Esophagus muscularis mucosa (tissue), 4 donors: Measurements from ENCODE around the gene DGKQ. TPM values are rescaled to one million over a fixed set of nuclear protein-coding genes. Genes with fewer than 3 reads are reported as not detected.

Experiments used
- DNase-seq: peaks from one replicate; pipeline ENCODE4 v3.0.0-alpha.2; 2017; ENCODE audit errors: extremely low spot score
- H3K27ac ChIP-seq, 4 donors: fragments of 200-600 bp; sonication (generic); replicated peaks in 1 of 4; 1 replicate in 3 of 4; 2 replicates in 1 of 4; pipeline ENCODE4 v1.5.1; 2016 to 2019; ENCODE audit warnings: mild to moderate bottlenecking in 1 of 4
- H3K27me3 ChIP-seq, 4 donors: fragments of 200-600 bp; sonication (generic); one replicate each; pipeline versions ENCODE4 v1.5.1 to v1.6.0; 2016 to 2019
- H3K36me3 ChIP-seq, 4 donors: fragments of 200-600 bp; sonication (generic); one replicate each; pipeline ENCODE4 v1.5.1; 2016 to 2019
- H3K4me1 ChIP-seq, 4 donors: fragments of 200-600 bp; sonication (generic); one replicate each; pipeline ENCODE4 v1.5.1; 2016 to 2019
- H3K4me3 ChIP-seq, 4 donors: fragments of 200-600 bp; sonication (generic); 1 replicate in 2 of 4; 2 replicates in 2 of 4; pipeline ENCODE4 v1.5.1; 2016 to 2019; ENCODE audit warnings: mild to moderate bottlenecking in 4 of 4, moderate library complexity in 1 of 4
- H3K9me3 ChIP-seq, 4 donors: fragments of 200-600 bp; sonication (generic); 1 replicate in 3 of 4; 2 replicates in 1 of 4; pipeline ENCODE4 v1.5.1; 2016 to 2019
- EP300 ChIP-seq: sonication (generic); formaldehyde crosslinking; IDR thresholded peaks from one replicate; pipeline ENCODE4 v1.6.1; 2017; ENCODE audit warnings: antibody characterized with exemption
- POLR2A ChIP-seq: fragments of 450-650 bp; IDR thresholded peaks from one replicate; pipeline ENCODE4 v1.6.1; 2017; ENCODE audit warnings: antibody characterized with exemption, moderate library complexity, mild to moderate bottlenecking, low read depth
- POLR2AphosphoS5 ChIP-seq, 2 donors: sonication (generic); formaldehyde crosslinking; IDR thresholded peaks; one replicate each; pipeline ENCODE4 v1.6.1; 2017; ENCODE audit warnings: antibody characterized with exemption in 2 of 2
- WGBS: methylation state at CpG from one replicate; pipeline ENCODE4 v1.1.5; 2018; 5-methylcytosine and 5-hydroxymethylcytosine counted together
- intact Hi-C: fragments of 100-400 bp; cut with DNase I; formaldehyde crosslinking; loops from one replicate; pipeline ENCODE4 v1.15.1; 2023
- total RNA-seq, 4 donors: library from RNA; depleted of rRNA; stranded (reverse); fragments of >200 nt; gene quantifications; one replicate each; pipeline versions ENCODE4 v1.1.0 to v1.2.1, GENCODE V29; 2016
- TF ChIP-seq, protein P1 (sequence below), 3 experiments: fragments of 200-600 bp in 2 of 3; fragments of 450-650 bp in 1 of 3; sonication (generic) in 2 of 3; IDR thresholded peaks; one replicate each; pipeline ENCODE4 v1.5.1; 2017 to 2019; ENCODE audit warnings: antibody characterized with exemption in 3 of 3, mild to moderate bottlenecking in 2 of 3, moderate library complexity in 1 of 3

The DGKQ gene
- total RNA-seq, 4 donors from 2014 or later = 7.5 to 11.9 (median 9.9) TPM

DNA sequence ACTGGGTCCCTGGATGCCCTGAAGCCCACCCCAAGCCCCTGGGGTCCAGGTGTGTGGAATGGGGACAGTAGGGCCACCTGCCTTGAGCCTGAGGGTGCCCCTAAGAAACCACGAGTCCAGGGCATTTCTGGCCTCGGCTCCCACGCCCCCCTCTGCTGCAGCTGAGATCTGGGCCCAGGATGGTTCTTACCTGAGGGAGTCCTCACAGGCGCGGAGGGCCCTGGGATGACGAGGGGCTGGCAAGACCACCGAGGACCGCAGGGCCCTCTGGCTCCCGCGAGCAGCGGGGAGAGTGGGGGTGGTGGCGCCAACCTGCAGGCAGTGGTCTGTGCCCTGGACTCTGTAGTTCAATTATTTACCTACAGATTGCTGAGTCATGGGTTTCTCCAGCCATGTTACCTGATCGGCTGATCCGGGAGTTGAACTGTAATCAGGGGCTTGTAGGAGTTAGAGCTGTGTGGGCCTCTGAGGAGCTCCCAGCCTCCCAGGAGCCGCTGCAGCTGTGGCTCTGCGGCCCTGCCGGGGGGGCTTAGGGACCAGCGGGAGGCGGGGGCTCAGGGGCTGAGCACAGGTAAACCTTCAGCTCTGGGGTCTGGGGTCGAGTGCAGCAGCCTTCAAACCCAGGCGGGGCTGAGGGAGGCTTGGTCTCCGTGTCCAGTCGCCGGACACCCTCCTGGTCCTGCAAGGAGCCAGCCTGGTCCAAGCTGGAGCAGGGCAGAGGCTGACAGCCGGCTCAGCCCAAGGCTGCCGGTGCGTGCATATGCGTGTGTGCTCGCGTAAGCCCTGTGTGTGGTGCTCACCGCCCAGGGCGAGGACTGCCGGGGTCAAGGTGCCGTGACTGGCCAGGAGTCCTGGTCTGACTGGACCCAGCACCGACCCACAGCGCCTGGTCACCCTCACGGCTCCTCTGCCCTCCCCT is 20.0 kb upstream of the DGKQ start, which contains the start of gene SLC26A1:
Gene SLC26A1, minus strand, starts transcription at position 294 of the 919 bp plus-strand sequence. CDS start 1,701 bp downstream, outside the sequence.
- intact Hi-C loops = no loop called here
- H3K27ac ChIP-seq = peak within 1 kb of the TSS in 1 of 4 donors; percentile 14
- peaks cover 6 to 34% (median 22%) of the 10 kb centered on the region in 4 donors for H3K4me1 ChIP-seq
- H3K9me3 ChIP-seq = no peaks in the 10 kb centered on the region
- DNase-seq = no peak
- TF ChIP-seq, protein P1, sequence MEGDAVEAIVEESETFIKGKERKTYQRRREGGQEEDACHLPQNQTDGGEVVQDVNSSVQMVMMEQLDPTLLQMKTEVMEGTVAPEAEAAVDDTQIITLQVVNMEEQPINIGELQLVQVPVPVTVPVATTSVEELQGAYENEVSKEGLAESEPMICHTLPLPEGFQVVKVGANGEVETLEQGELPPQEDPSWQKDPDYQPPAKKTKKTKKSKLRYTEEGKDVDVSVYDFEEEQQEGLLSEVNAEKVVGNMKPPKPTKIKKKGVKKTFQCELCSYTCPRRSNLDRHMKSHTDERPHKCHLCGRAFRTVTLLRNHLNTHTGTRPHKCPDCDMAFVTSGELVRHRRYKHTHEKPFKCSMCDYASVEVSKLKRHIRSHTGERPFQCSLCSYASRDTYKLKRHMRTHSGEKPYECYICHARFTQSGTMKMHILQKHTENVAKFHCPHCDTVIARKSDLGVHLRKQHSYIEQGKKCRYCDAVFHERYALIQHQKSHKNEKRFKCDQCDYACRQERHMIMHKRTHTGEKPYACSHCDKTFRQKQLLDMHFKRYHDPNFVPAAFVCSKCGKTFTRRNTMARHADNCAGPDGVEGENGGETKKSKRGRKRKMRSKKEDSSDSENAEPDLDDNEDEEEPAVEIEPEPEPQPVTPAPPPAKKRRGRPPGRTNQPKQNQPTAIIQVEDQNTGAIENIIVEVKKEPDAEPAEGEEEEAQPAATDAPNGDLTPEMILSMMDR (IDR thresholded peaks at IDR 0.05) = no peak
- TF ChIP-seq POLR2A (no peak), EP300 (no peak), POLR2AphosphoS5 (IDR thresholded peaks at IDR 0.05) (no peak)
- H3K27me3 ChIP-seq = peaks cover 0 to 25% (median 15%) of the 10 kb centered on the region in 4 donors
- no peak within 1 kb of the TSS for H3K4me3 ChIP-seq
- WGBS = 89% methylated on average over 30 of the region's 37 CpGs
- H3K36me3 ChIP-seq = peaks cover 0 to 33% (median 19%) of the 10 kb centered on the region in 4 donors

DNA sequence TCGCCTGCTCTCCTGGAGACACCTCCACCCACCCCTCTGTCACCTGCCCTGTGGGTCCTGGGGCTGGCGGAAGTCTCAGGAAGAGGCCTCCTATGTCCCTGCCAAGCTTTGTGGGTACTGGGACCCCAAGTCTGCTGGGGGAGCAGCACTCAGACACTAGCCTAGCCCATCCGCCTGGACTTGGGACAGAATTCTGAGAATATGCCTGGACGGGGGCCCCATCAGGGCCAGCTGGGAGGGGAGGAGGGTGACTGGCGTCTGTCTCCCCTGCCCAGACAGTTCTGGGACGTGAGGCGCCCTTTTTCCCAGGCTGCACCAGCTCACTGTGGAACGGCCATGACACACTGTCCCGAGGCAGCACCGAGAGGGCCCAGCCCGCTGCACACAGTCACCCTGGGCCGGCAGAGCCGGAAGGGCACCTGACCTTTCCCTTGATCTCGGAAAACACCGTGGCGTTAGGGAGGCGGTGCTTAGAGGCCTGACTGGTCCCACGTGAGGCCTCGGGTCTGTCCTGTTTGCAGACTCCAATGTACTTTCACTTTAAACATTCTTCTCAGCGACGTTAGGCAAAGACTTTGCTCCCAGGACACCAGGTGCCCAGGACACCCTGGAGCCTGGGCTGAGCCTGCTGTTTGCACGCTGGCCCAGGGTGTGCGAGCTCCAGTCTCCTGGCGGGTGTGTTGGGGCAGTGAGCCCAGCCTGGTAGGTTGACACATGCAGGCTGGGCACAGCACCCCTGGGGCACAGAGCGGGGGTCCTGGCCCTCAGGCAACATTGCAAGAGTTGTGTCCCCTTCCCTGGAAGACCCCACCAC is 19.1 kb upstream of the DGKQ start:
- intact Hi-C loops = no loop called here
- peak overlapping the region in 1 of 4 donors; percentile 14 for H3K27ac ChIP-seq
- H3K36me3 ChIP-seq = peaks cover 0 to 33% (median 19%) of the 10 kb centered on the region in 4 donors
- DNase-seq = no peak
- peaks cover 8 to 34% (median 22%) of the 10 kb centered on the region in 4 donors for H3K4me1 ChIP-seq
- no peak overlapping the region for H3K4me3 ChIP-seq
- peaks cover 0 to 17% (median 9%) of the 10 kb centered on the region in 4 donors for H3K27me3 ChIP-seq
- TF ChIP-seq POLR2AphosphoS5 (IDR thresholded peaks at IDR 0.05) (peak in 1 of 2 donors; percentile 17), EP300 (no peak), POLR2A (no peak)
- TF ChIP-seq, protein P1 (IDR thresholded peaks at IDR 0.05) = no peak
- WGBS = 82% methylated on average over 21 of the region's 25 CpGs
- H3K9me3 ChIP-seq = no peaks in the 10 kb centered on the region

DNA sequence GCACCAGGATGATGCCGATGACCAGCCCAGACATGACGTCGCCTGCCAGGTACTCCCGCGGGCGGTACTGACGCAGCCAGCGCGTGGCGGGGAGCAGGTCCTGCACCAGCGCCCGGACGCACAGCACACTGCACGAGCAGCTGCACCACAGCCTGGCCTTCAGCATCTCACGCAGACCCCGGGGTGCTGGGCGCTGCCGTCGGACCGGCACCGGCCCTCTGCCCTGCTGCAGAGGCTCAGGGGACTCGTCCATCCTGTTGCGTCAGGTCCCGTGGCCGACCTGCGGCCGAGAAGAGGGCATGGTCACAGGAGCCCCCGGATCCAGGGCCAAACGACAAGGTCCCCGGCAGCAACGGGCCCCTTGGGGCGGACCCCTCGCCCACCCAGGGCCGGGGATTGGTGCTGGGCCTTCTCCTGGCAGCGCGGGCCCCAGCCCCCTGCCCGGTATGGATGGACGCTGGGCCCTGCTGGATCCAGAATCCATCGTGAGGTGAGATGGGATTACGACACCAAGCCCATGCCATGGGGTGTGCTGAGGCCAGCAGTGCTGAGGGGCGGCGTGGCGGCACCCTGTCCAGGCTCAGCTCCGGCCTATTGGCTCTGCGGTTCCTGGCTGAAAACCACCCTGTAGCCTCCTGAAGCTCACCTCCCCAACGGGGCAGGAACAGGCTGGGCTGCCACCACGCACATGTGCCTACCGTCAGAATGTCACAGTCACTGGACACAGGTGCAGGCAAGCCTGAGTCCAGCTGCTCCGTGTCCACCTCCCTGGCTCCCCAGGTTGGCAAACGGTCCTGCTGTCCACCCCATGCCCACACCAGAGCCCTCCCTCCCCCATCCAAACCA is 18.3 kb upstream of the DGKQ start:
- intact Hi-C loops = no loop called here
- peak overlapping the region in 1 of 4 donors; percentile 14 for H3K27ac ChIP-seq
- H3K4me1 ChIP-seq = peaks cover 10 to 31% (median 20%) of the 10 kb centered on the region in 4 donors
- peaks cover 0 to 8% (median 3%) of the 10 kb centered on the region in 4 donors for H3K27me3 ChIP-seq
- no peak for DNase-seq
- no peaks in the 10 kb centered on the region for H3K9me3 ChIP-seq
- TF ChIP-seq, protein P1 (IDR thresholded peaks at IDR 0.05) = no peak
- TF ChIP-seq POLR2AphosphoS5 (IDR thresholded peaks at IDR 0.05) (no peak), POLR2A (no peak), EP300 (no peak)
- 90% methylated on average over 20 of the region's 50 CpGs for WGBS
- H3K36me3 ChIP-seq = peaks cover 0 to 33% (median 19%) of the 10 kb centered on the region in 4 donors
- no peak overlapping the region for H3K4me3 ChIP-seq

DNA sequence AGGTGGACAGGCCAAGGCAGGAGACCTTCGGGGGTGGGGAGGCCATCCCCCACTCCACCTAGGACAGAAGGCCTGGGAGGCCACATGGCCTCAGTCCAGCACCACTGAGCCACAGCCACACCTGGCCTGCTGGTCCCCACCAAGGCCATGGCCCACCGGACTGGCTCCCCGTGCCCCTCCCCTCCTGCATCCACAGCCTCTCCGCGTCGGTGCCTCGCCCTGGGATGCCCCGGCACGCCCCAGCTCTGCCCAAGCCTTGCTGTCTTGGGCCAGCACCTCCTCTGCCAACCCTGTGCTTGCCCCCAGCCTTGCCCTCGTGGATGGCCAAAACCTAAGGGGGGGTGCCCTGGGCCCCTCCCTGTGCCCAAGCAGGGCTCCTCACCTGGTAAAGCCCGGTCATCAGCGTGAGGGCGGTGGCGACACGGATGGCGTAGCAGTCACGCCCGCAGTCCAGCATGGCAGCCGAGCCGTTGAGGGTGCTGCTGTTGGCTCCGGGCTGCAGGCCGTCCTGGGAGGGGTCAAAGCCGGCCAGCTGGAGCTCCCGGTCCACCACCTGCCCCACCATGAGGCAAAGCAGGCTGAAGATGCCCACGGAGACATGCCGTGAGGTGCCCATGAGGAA is 17.5 kb upstream of the DGKQ start:
- DNase-seq = no peak
- 95% methylated on average over 25 of the region's 26 CpGs for WGBS
- intact Hi-C loops = no loop called here
- TF ChIP-seq EP300 = no peak
- TF ChIP-seq, protein P1 (IDR thresholded peaks at IDR 0.05) = no peak
- no peak for TF ChIP-seq POLR2A
- no peak for TF ChIP-seq POLR2AphosphoS5 (IDR thresholded peaks at IDR 0.05)
- H3K4me3 ChIP-seq = no peak overlapping the region
- H3K27ac ChIP-seq = no peak overlapping the region
- peaks cover 0 to 33% (median 19%) of the 10 kb centered on the region in 4 donors for H3K36me3 ChIP-seq
- H3K27me3 ChIP-seq = peaks cover 0 to under 1% (median 0%) of the 10 kb centered on the region in 4 donors
- H3K9me3 ChIP-seq = no peaks in the 10 kb centered on the region
- H3K4me1 ChIP-seq = peaks cover 17 to 38% (median 26%) of the 10 kb centered on the region in 4 donors
